Prostate gland (tissue), 2 donors: Measurements from ENCODE around the gene DYRK4. TPM values are rescaled to one million over a fixed set of nuclear protein-coding genes. Genes with fewer than 3 reads are reported as not detected.

Source experiments
- DNase-seq: peaks from one replicate; pipeline ENCODE4 v3.0.0-alpha.2; 2019; ENCODE audit warnings: low spot score
- H3K27ac ChIP-seq, 2 donors: fragments of 200-600 bp; sonication (generic); 2 replicates each; pipeline ENCODE4 v1.5.1; 2017 to 2019
- H3K27me3 ChIP-seq: fragments of 200-600 bp; sonication (generic); replicated peaks from 2 replicates; pipeline ENCODE4 v1.5.1; 2019; ENCODE audit not compliant: insufficient read depth
- H3K36me3 ChIP-seq, 2 donors: fragments of 200-600 bp; sonication (generic); 1 replicate in 1 of 2; 2 replicates in 1 of 2; pipeline versions ENCODE4 v1.5.1 to v1.8.1; 2017 to 2019
- H3K4me1 ChIP-seq: fragments of 200-600 bp; sonication (generic); replicated peaks from 2 replicates; pipeline ENCODE4 v1.5.1; 2019
- H3K4me3 ChIP-seq, 2 donors: fragments of 200-600 bp; sonication (generic); 2 replicates each; pipeline ENCODE4 v1.5.1; 2017 to 2019
- H3K9me3 ChIP-seq: fragments of 200-600 bp; sonication (generic); 2 replicates; pipeline ENCODE4 v1.5.1; 2017
- CTCF ChIP-seq, 4 experiments: fragments of 200-600 bp in 2 of 4; fragments of 450-650 bp in 2 of 4; sonication (generic) in 2 of 4; IDR thresholded peaks; 1 replicate in 3 of 4; 2 replicates in 1 of 4; pipeline ENCODE4 v1.5.1; 2016 to 2019; ENCODE audit warnings: antibody characterized with exemption in 4 of 4, mild to moderate bottlenecking in 2 of 4, moderate library complexity in 2 of 4
- POLR2A ChIP-seq: fragments of 450-650 bp; IDR thresholded peaks from one replicate; pipeline ENCODE4 v1.6.1; 2016; ENCODE audit warnings: antibody characterized with exemption, mild to moderate bottlenecking
- POLR2AphosphoS5 ChIP-seq: sonication (generic); formaldehyde crosslinking; IDR thresholded peaks from one replicate; pipeline ENCODE4 v1.6.1; 2017; ENCODE audit warnings: antibody characterized with exemption
- WGBS: methylation state at CpG from one replicate; pipeline ENCODE4 v1.1.5; 2018; 5-methylcytosine and 5-hydroxymethylcytosine counted together
- intact Hi-C: fragments of 100-400 bp; cut with DNase I; formaldehyde crosslinking; loops from one replicate; pipeline ENCODE4 v1.14.2; 2022
- total RNA-seq, 2 donors: library from RNA; depleted of rRNA; stranded (reverse); fragments of >200 nt; gene quantifications; one replicate each; pipeline ENCODE4 v1.1.0, GENCODE V29; 2016

The DYRK4 gene
- total RNA-seq, 2 donors from 2014 or later, result 42.2 to 61.2 TPM

GRCh38 chr12:4553943-4554342 lies 8.1 kb upstream of the DYRK4 start:
- WGBS, result 91% methylated on average over 4 of the region's 4 CpGs

GRCh38 chr12:4555804-4556203 lies 6.2 kb upstream of the DYRK4 start:
- Histone ChIP-seq H3K27me3 (no peaks in the 10 kb centered on the region), H3K9me3 (no peaks in the 10 kb centered on the region), H3K4me3 (no peak overlapping the region), H3K27ac (no peak overlapping the region), H3K4me1 (no peaks in the 10 kb centered on the region), H3K36me3 (no peaks in the 10 kb centered on the region)
- no peak for DNase-seq
- WGBS, result 92% methylated on average over 2 of the region's 2 CpGs
- intact Hi-C loops, result no loop called here
- TF ChIP-seq CTCF (IDR thresholded peaks at IDR 0.05) (no peak), POLR2AphosphoS5 (no peak)

More at GRCh38 chr12:4553943-4554342, 8.1 kb upstream of the DYRK4 start:
- no peak for DNase-seq
- H3K36me3 ChIP-seq, result no peaks in the 10 kb centered on the region
- no peaks in the 10 kb centered on the region for H3K4me1 ChIP-seq
- intact Hi-C loops, result no loop called here
- no peaks in the 10 kb centered on the region for H3K27me3 ChIP-seq
- H3K9me3 ChIP-seq, result no peaks in the 10 kb centered on the region
- no peak overlapping the region for H3K27ac ChIP-seq
- TF ChIP-seq POLR2A (no peak), CTCF (IDR thresholded peaks at IDR 0.05) (no peak), POLR2AphosphoS5 (no peak)
- H3K4me3 ChIP-seq, result no peak overlapping the region

GRCh38 chr12:4556735-4557530 lies 5.1 kb upstream of the DYRK4 start:
- WGBS, result 85% methylated on average over 2 of the region's 2 CpGs
- TF ChIP-seq CTCF (IDR thresholded peaks at IDR 0.05), result no peak
- DNase-seq, result no peak
- intact Hi-C loops, result no loop called here
- no peak overlapping the region for H3K4me3 ChIP-seq
- no peak overlapping the region for H3K27ac ChIP-seq
- no peaks in the 10 kb centered on the region for H3K27me3 ChIP-seq
- H3K4me1 ChIP-seq, result no peaks in the 10 kb centered on the region
- H3K36me3 ChIP-seq, result no peaks in the 10 kb centered on the region
- no peaks in the 10 kb centered on the region for H3K9me3 ChIP-seq

GRCh38 chr12:4557586-4557985 lies 4.4 kb upstream of the DYRK4 start:
- no peak for DNase-seq
- Histone ChIP-seq H3K9me3 (no peaks in the 10 kb centered on the region), H3K4me1 (no peaks in the 10 kb centered on the region), H3K27me3 (no peaks in the 10 kb centered on the region), H3K4me3 (no peak overlapping the region), H3K36me3 (no peaks in the 10 kb centered on the region), H3K27ac (no peak overlapping the region)
- WGBS, result 92% methylated on average over 5 of the region's 5 CpGs
- no peak for TF ChIP-seq CTCF (IDR thresholded peaks at IDR 0.05)
- TF ChIP-seq POLR2AphosphoS5, result no peak
- TF ChIP-seq POLR2A, result no peak
- intact Hi-C loops, result no loop called here

GRCh38 chr12:4558171-4558570 lies 3.8 kb upstream of the DYRK4 start:
- no peaks in the 10 kb centered on the region for H3K27me3 ChIP-seq
- H3K4me3 ChIP-seq, result no peak overlapping the region
- no peaks in the 10 kb centered on the region for H3K4me1 ChIP-seq
- no peak overlapping the region for H3K27ac ChIP-seq
- no peak for TF ChIP-seq POLR2AphosphoS5
- TF ChIP-seq POLR2A, result no peak
- TF ChIP-seq CTCF (IDR thresholded peaks at IDR 0.05), result no peak
- H3K9me3 ChIP-seq, result no peaks in the 10 kb centered on the region
- 92% methylated on average over 2 of the region's 2 CpGs for WGBS
- DNase-seq, result no peak
- no peaks in the 10 kb centered on the region for H3K36me3 ChIP-seq
- intact Hi-C loops, result no loop called here
